Measurements from ENCODE around the gene BCL2L13.
"Not testable (repeated sequence)": the region's sequence is repeated elsewhere in the genome, so short reads cannot be mapped to it uniquely, and the experiment has no call there.

Gene BCL2L13

GRCh38 chr22:17732251-17732854 is 93.8 kb downstream of the BCL2L13 start:
- no peak for DNase-seq

DNA sequence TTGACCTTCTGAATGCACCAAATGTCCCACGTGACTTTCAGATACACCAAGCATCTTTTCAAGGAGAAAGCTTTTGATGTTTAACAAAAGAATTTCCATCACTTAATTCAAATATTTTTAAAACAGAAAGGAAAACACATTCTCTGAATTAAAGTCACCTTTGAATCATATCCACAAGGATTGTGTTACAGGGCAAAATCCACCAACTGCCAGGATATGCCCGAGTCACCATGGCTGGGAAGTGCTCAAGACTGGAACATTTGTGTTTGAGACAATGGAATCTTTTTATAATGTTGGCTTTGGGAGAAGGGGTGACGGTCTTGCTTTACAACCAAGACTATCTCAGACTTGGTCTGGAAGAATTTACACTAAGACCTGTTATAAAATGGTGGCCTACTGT is 94.9 kb downstream of the BCL2L13 start:
- DNase-seq: no peak

- DNase-seq: no peak
These were observed 95.6 kb downstream of the BCL2L13 start for GRCh38 chr22:17734187-17734586.

GRCh38 chr22:17738386-17739128 is 100.0 kb downstream of the BCL2L13 start:
- DNase-seq: no peak

DNA sequence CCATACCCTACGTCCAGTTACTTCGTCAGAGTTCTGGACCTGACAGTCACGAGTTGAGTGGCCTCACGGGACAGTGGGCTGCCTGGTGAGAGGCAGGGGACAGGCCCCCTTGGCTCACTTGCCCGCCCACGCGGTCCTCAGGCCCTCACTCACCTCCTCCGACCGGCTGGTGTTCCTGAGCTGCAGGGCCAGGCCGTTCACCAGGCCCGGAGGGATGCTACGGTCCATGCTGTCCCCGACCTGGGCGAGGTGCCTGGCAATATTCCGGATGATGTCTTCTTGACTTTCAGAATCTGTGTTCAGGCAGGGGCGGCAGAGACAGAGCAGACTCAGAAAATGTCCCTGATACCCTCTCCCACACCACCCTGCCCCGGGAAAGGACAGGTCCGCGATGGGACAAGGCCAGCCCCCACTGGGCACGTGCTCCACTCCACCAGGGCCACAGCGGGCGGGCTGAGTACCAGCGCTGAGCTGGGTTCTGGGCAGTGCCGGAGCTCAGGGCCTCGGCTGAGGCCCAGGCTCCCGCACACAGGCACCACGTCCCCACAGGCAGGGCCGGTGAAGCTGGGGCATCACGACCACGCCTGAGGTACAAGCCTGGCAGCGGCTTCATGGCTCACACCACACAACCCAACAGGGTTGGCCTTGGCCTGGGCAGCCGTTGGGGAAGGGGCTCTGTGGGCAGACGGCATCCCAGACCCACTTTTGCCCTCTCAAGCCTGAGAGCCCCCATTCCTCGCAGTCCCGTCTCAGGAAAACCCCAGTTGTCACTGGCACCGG is 100.8 kb downstream of the BCL2L13 start:
- DNase-seq: no peak

GRCh38 chr22:17741866-17742526 is 103.4 kb downstream of the BCL2L13 start:
- no peak for DNase-seq

GRCh38 chr22:17742527-17742902 is 104.0 kb downstream of the BCL2L13 start:
- DNase-seq: peak; percentile 8

DNA sequence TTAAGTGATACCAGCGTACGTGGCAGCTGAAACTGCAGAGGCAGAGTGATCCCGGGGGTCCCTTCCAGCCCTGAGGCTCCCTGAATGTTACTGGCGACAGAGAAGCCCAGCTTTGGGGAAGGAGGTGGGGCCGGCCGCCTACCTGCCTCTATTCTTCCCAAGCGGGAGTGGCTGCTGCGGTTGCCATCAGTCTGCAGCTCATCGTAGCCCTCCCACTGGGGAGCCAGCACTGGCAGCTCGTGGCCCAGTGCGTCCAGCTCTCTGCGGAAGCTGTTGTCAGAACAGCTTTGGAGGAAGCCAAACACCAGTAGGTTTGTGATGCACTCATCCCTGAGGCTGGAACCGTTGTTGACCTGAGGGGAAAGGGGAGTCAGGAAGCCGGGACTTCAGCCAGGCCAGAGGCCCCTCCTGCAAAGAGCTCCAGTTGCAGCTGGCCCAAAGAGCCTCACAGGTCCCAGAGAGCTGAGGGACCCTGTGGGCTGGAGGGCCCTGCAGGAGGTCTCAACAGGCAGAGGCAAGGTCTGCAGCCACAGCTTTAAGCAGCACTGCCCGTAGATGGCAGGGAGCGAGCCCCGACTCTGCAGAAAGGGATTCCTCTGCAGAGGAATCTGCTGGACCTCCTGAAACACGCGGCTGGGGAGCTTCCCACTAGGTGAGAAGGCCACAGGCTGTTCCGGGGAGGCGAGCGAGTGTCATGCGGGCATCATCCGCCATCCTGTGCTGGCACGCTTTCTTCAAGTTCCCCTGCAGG is 105.3 kb downstream of the BCL2L13 start:
- no peak for DNase-seq

DNA sequence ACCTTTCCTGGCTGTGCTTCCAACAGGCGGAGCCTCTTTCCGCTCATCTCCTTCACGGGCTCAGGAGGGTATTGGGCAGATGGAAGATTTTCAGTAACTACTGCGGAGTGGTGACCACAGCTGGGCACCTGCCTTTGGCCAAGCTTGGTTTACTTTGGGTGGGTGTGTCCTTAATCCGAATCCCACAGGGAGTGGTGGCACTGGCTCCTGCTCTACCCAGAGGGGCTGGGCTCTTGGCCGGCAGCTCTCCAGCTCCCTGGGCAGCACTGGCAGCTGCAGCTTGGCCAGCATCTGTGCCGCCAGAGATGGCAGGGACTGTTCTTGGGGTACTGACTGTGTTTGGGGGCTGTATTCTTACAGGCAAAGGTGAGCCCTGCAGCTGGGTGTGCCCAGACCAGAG is 105.9 kb downstream of the BCL2L13 start:
- no peak for DNase-seq

GRCh38 chr22:17746916-17747315 is 108.4 kb downstream of the BCL2L13 start:
- DNase-seq: no peak

DNA sequence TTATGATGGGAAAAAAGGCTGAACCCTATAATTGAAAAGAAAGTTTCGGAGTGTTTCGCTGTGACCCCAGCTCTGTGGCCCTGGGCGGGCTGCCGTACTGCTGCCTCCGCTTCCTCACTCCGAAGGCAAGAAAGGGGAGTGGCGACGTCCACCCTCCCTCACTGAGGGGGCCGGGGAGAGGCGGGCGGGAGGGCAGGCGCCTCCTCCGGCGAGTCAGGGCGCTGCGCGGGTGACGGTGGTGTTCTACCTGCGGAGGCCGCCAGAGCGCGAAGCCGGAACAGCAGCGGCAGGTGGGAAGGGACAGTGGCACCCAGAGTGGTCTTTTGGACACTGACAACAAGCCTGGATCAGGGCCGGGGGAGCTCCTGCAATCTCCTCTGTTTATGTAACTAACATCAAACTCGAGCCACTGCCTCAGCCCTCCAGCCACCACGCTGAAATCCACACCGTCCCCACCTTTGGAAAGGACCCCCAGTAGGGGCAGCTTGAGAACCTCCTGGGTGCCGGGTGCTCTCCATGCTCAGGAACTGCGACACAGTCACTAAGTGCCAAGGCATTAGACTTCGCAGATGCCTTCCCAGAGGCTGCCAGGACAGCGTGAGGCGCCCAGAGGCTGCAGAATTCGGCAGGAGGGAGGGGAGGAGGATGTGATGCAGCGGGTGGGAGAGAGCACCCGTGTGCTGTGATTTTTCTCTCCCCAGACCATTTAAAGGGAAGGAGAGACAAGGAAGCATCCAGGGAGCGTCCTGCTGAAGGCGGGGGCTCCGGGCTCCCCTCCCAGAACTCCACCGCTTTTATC is 110.2 kb downstream of the BCL2L13 start:
- DNase-seq: no peak

- DNase-seq: no peak
These were observed 111.2 kb downstream of the BCL2L13 start for GRCh38 chr22:17749605-17750395.

DNA sequence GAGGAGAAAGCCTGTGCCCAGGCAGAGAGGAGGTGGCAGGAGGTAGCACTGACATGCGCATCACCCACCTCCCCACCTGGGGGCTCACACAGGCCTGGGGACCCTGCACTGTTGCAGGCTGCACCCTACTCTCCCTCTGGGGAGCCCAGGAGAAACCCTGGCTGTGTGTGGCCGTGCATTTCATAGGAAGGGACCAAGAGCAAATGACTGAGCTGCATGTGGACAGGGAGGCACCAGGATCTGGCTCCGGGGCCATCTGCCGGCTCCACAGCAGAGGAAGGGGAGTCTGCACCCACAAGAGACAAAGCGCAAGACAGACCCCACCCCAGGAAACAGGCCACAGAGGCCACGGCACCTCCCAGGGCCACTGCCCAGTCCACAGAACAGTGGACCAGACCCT is 113.0 kb downstream of the BCL2L13 start:
- DNase-seq: no peak

GRCh38 chr22:17753401-17753989 is 114.9 kb downstream of the BCL2L13 start:
- DNase-seq: no peak

- DNase-seq: no peak
These were observed 115.8 kb downstream of the BCL2L13 start for GRCh38 chr22:17754233-17754925.

GRCh38 chr22:17761138-17761488 is 122.6 kb downstream of the BCL2L13 start:
- DNase-seq: no peak

- DNase-seq: not testable (repeated sequence)
These were observed 124.9 kb downstream of the BCL2L13 start for GRCh38 chr22:17763442-17763841.

GRCh38 chr22:17764036-17764435 is 125.5 kb downstream of the BCL2L13 start:
- no peak for DNase-seq

DNA sequence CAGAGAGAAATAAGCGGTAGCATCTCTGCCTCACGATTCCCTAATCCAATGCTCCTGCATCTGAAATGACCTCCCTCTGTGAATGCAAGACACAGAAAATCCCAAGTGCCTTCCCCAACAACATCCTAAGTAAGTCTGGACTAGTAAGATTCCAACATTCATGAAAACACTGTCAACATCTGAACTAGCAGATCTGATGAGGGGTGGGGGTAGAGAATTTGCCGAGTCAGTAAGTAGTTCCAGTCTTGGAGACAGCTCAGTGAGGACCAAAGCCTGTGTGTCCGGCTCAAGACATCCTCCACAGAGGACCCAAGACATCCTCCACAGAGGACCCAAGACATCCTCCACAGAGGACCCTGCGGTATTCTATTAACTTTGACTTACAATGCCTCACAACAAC is 126.3 kb downstream of the BCL2L13 start:
- DNase-seq: not testable (repeated sequence)

All from NCI-H446 treated with DMSO at 0.1 percent for 48 hours (cell line).